Activated CD4-positive, alpha-beta T cell treated with anti-CD3 and anti-CD28 coated beads for 36 hours (primary cell): ENCODE measurements around the gene RNF167. TPM values are rescaled to one million over a fixed set of nuclear protein-coding genes. Genes with fewer than 3 reads are reported as not detected.

Experiments
- microRNA-seq: library from miRNA; unstranded; fragments of <30 nt; microRNA quantifications from one replicate; pipeline ENCODE4 v1.2.0, GENCODE V29; 2021; ENCODE audit warnings: borderline replicate concordance
- total RNA-seq, 2 experiments: library from RNA; stranded (reverse); gene quantifications; one replicate each; pipeline ENCODE4 v1.2.3, GENCODE V29; 2021

RNF167 gene
- total RNA-seq, 2 experiments from 2014 or later = 147 to 189 TPM

Small RNAs within 50 kb of the gene (microRNA-seq; reads per million reads assigned to microRNA genes)
- gene MIR6864 (not detected), gene MIR6865 (not detected)

Other genes with a start within 250 kb of the RNF167 start
- 100 to 1,000 TPM in 1 of 2 experiments, 10 to 100 TPM in 1; 94.1 to 102 TPM for gene PELP1, start 236.1 kb upstream of the RNF167 start, total RNA-seq
- 100 to 1,000 TPM; 168 to 175 TPM for gene ARRB2, start 229.6 kb upstream of the RNF167 start, total RNA-seq
- gene MED11, start 208.8 kb upstream of the RNF167 start, total RNA-seq = 10 to 100 TPM; 16.7 to 22.9 TPM
- under 1 TPM; 0.09 to 0.11 TPM for gene ZMYND15, start 200.4 kb upstream of the RNF167 start, total RNA-seq
- gene CXCL16, start 200.3 kb upstream of the RNF167 start, total RNA-seq = 1 to 10 TPM; 1.7 to 2.5 TPM
- not detected for gene TM4SF5, start 168.4 kb upstream of the RNF167 start, total RNA-seq
- gene VMO1, start 153.9 kb upstream of the RNF167 start, total RNA-seq = under 1 TPM; 0.30 TPM
- gene GLTPD2, start 151.3 kb upstream of the RNF167 start, total RNA-seq = not detected
- 100 to 1,000 TPM; 111 to 155 TPM for gene PSMB6, start 144.1 kb upstream of the RNF167 start, total RNA-seq
- gene PLD2, start 133.1 kb upstream of the RNF167 start, total RNA-seq = 10 to 100 TPM; 12.3 to 14.1 TPM
- 10 to 100 TPM; 48.2 to 57.7 TPM for gene MINK1, start 106.9 kb upstream of the RNF167 start, total RNA-seq
- gene C17orf107, start 40.7 kb upstream of the RNF167 start, total RNA-seq = 1 to 10 TPM; 2.6 to 2.8 TPM
- gene CHRNE, start 37.2 kb upstream of the RNF167 start, total RNA-seq = under 1 TPM; 0.59 to 0.84 TPM
- not detected for gene GP1BA, start 8.0 kb upstream of the RNF167 start, total RNA-seq
- gene SLC25A11, start 222 bp upstream of the RNF167 start, total RNA-seq = 10 to 100 TPM; 74.2 to 77.9 TPM
- gene PFN1, start 8.3 kb downstream of the RNF167 start, total RNA-seq = 1,000 to 10,000 TPM; 1,809 to 1,911 TPM
- gene ENO3, start 10.9 kb downstream of the RNF167 start, total RNA-seq = 10 to 100 TPM; 32.0 to 32.9 TPM
- gene SPAG7, start 27.5 kb downstream of the RNF167 start, total RNA-seq = 10 to 100 TPM; 61.4 to 69.4 TPM
- 100 to 1,000 TPM in 1 of 2 experiments, 10 to 100 TPM in 1; 98.2 to 124 TPM for gene CAMTA2, start 47.4 kb downstream of the RNF167 start, total RNA-seq
- gene INCA1, start 57.3 kb downstream of the RNF167 start, total RNA-seq = under 1 TPM; 0.18 to 0.28 TPM
- 10 to 100 TPM; 32.6 to 43.0 TPM for gene KIF1C, start 57.7 kb downstream of the RNF167 start, total RNA-seq
- gene SLC52A1, start 95.2 kb downstream of the RNF167 start, total RNA-seq = under 1 TPM; 0.16 to 0.26 TPM
- 1 to 10 TPM; 2.2 to 2.8 TPM for gene ZFP3, start 138.2 kb downstream of the RNF167 start, total RNA-seq
- 10 to 100 TPM; 16.1 to 16.2 TPM for gene ZNF232, start 171.6 kb downstream of the RNF167 start, total RNA-seq
- under 1 TPM in 1 of 2 experiments, not detected in 1; 0.07 TPM for gene USP6, start 175.8 kb downstream of the RNF167 start, total RNA-seq